Peyer's patch (tissue), 4 donors: Measurements from ENCODE around the gene LRIG2.

Experiments used
- CTCF ChIP-seq, 6 experiments: fragments of 450-650 bp in 4 of 6; fragments of 200-600 bp in 2 of 6; sonication (generic) in 1 of 6; IDR thresholded peaks; one replicate each; pipeline ENCODE4 v1.5.1; 2017 to 2019; ENCODE audit warnings: antibody characterized with exemption in 6 of 6, mild to moderate bottlenecking in 3 of 6, moderate library complexity in 1 of 6
- POLR2A ChIP-seq, 2 donors: fragments of 450-650 bp; IDR thresholded peaks; one replicate each; pipeline ENCODE4 v1.5.1; 2017; ENCODE audit warnings: antibody characterized with exemption in 2 of 2, mild to moderate bottlenecking in 2 of 2, moderate library complexity in 2 of 2

DNA sequence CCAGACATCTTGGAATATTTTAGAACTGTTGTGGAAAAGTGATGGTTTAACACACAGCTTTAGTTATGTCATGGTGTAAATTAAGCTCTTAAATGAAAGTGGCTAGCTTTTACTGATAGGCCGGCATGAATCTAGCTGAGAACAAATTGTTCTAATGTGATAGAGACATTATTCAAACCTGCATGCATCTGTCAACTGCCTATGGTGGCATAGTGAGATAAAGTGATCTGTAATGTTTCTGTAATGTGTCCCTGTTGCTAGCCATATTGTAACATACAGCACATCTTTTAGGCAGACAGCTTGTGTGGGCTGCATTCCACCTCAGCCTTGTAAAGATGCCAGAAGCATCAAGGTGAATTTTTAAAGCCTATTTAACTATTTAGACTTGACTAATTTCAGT lies 16.0 kb downstream of the LRIG2 start:
- no peak for TF ChIP-seq POLR2A (IDR thresholded peaks at IDR 0.05)
- no peak for TF ChIP-seq CTCF (IDR thresholded peaks at IDR 0.05)
